ENCODE results near the gene IPCEF1.
A peak's percentile ranks its signal among the peaks of the same experiment; 100 is the strongest.
"Not testable (repeated sequence)": the region's sequence is repeated elsewhere in the genome, so short reads cannot be mapped to it uniquely, and the experiment has no call there.

The IPCEF1 gene

DNA sequence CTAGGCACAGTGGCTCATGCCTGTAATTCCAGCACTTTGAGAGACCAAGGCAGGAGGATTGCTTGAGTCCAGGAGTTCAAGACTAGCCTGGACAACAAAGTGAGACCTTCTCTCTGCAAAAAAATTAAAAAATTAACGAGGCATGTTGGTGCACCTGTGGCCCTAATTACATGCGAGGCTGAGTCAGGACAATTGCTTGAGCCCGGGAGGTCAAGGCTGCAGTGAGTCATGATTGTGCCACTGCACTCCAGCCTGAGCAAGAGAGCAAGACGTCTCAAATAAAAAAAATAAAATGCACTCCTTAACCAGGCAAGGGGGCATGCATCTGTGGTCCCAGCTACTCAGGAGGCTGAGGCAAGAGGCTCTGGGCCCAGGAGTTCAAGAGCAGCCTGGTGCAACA lies 53.0 kb downstream of the IPCEF1 start:
- H3K27ac Mint-ChIP-seq, DNase-seq, H3K36me3 Mint-ChIP-seq, H3K9me3 Mint-ChIP-seq, CTCF ChIA-PET, H3K27me3 Mint-ChIP-seq, H3K4me3 Mint-ChIP-seq: not testable (repeated sequence)
- H3K4me1 Mint-ChIP-seq, result peaks cover 13% of the 10 kb centered on the region

DNA sequence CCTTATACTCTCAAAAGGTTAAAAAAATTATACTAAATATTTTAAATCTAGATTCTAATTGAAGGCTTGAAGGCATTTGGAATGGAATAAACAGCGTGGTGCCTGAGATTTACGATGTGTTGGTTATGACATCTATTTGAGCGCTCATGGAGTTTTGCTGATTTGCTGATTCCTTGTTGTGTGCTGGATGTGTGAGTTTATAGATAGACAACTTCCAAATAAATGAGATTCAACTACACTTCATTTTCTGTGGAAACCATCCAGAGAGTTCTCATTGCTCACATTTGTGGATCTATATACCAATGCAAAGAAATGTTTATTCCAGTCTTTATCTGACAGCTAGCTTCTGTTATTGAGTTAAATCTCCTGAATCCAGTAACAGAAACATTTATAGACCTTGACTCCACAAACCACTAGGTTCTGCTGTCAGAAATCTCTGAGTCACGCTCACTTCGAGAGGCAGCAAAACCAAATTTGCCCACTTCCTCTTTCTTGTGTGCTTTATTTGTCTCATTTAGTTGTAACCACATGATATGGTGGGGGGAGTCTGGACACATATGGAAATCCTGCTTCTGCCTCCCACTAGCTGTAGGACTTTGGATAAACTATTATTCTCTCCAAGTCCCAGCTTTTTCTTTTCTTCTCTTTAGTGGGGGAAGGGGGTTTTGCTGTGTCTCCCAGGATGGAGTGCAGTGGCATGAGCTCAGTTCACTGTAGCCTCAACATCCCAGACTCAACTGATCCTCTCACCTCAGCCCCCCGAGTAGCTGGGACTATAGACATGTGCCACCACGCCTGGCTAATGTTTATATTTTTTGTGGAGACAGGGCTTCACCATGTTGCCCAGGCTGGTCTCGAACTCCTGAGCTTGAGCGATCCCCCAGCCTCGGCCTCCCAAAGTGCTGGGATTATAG lies 54.5 kb downstream of the IPCEF1 start:
- CTCF ChIA-PET, result interaction anchor here (0.9 to 1.3 kb wide), 4 partner anchors 25 to 147 kb away, joined by 3 read pairs; no protein-coding TSS in a partner anchor
- peaks cover 7% of the 10 kb centered on the region for H3K27me3 Mint-ChIP-seq
- no peaks in the 10 kb centered on the region for H3K36me3 Mint-ChIP-seq
- H3K9me3 Mint-ChIP-seq, result no peaks in the 10 kb centered on the region
- peak overlapping the region; percentile 33 for H3K27ac Mint-ChIP-seq
- H3K4me3 Mint-ChIP-seq, result no peak overlapping the region
- peaks cover 16% of the 10 kb centered on the region for H3K4me1 Mint-ChIP-seq
- peak; percentile 22 for DNase-seq

DNA sequence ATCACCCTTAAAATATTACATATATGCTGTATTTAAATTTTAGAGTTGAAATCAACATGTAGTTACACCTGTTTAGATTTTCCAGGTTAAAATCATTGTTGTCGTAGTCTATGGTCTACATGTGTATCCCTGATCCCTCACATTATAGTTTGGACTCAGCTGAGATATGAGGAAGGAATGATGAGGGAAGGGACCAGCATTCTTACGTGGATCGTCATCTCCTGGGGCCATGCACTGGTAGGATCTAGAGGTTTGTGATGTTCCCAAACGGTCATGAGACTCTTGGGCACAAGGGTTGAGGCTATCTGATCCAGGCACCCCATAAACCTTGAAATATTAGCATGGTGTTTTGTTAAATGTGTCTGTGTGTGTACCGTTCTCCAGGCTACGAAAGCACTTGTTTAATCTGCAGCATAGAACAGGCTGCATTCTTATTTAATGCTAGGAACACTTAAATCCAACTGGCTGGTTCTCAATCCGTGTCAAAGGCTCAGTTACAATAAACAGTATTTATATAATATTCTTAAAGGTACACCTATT lies 55.4 kb downstream of the IPCEF1 start:
- no peak overlapping the region for H3K4me3 Mint-ChIP-seq
- H3K36me3 Mint-ChIP-seq, result no peaks in the 10 kb centered on the region
- H3K4me1 Mint-ChIP-seq, result peaks cover 16% of the 10 kb centered on the region
- H3K9me3 Mint-ChIP-seq, result no peaks in the 10 kb centered on the region
- no peak overlapping the region for H3K27ac Mint-ChIP-seq
- DNase-seq, result no peak
- H3K27me3 Mint-ChIP-seq, result peaks cover 7% of the 10 kb centered on the region
- CTCF ChIA-PET, result interaction anchor here (1.2 kb wide), 1 partner anchor 144 kb away, joined by 3 read pairs; no protein-coding TSS in a partner anchor

DNA sequence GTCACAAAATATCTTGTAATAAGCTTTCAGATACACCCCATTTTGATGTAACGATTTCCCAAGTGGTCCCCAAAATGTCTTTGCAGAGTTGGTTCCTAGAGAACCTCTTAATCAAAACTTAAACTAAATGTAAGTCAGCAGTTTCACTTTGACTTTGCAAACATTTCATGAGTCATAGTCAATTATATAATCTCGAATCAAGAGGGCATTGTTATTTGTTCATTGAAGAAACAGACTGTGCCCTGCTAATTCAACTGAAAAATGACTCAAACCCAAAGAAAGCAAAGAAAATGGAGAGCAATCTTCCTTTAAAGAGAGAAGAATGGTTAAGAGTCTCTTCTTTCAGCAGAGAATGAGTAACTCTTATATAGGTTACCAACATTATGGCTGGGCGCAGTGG lies 58.3 kb downstream of the IPCEF1 start:
- Mint-ChIP-seq H3K36me3 (no peaks in the 10 kb centered on the region), H3K9me3 (no peaks in the 10 kb centered on the region), H3K27ac (no peak overlapping the region), H3K4me3 (no peak overlapping the region), H3K4me1 (peaks cover 16% of the 10 kb centered on the region), H3K27me3 (peaks cover 12% of the 10 kb centered on the region)
- CTCF ChIA-PET, result no interaction called here
- no peak for DNase-seq

DNA sequence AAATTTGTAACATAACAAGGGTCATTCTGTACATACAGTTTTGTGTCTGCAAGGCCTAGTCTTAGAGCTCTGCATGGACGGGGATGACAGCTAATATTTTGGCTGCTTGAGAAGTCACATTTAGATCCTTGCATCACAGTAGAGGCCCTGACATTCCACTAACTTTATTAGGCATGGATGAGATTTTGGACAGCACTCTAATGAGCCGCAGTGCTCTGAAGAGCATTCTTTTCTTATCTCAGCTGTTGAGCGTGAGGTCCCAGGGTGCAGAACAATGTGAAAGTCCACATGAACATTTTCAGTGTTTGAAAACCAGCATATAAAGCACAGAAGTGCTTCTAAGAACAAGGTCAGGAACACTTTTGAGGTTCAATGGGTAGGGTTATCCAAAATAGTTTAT lies 58.9 kb downstream of the IPCEF1 start:
- Mint-ChIP-seq H3K9me3 (no peaks in the 10 kb centered on the region), H3K27me3 (peaks cover 12% of the 10 kb centered on the region), H3K27ac (no peak overlapping the region), H3K4me3 (no peak overlapping the region), H3K4me1 (peaks cover 15% of the 10 kb centered on the region), H3K36me3 (no peaks in the 10 kb centered on the region)
- DNase-seq, result no peak
- CTCF ChIA-PET, result no interaction called here

DNA sequence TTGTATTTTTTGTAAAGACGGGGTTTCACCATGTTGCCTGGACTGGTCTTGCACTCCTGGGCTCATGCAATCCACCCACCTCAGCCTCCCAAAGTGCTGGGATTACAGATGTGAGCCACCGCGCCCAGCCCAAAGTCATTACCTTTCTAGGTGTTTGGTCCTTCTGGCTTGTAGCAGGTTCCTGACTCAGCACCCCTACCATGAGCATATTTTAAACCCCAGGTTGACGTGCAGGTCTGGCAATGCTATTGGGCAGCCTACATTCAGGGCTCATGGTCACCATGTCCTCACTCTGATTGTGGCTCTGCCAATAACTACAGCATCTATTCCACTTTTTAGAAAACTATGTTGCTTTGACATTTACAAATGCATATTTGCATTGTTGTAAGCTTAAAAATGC lies 59.4 kb downstream of the IPCEF1 start:
- Mint-ChIP-seq H3K4me3 (no peak overlapping the region), H3K36me3 (no peaks in the 10 kb centered on the region), H3K27me3 (peaks cover 12% of the 10 kb centered on the region), H3K9me3 (no peaks in the 10 kb centered on the region), H3K27ac (no peak overlapping the region), H3K4me1 (peaks cover 11% of the 10 kb centered on the region)
- no peak for DNase-seq
- CTCF ChIA-PET, result no interaction called here

DNA sequence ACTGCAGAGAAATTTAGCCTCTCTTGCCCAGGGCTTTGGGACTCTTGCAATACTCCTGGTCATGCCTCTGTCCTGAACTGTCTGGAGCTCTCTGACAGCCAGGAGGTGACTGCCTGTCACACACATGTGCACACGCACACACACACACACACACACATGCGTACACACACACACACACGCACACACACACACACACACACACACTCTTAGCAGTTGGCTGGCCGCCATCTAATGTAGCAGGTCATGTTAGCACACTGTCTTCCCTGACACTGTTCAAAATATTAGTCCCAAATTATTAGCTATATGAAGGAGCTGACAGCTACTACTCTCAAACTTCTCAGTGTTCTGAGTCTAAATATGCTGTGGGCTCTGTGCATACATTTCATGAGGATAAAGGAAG lies 60.9 kb downstream of the IPCEF1 start:
- no peaks in the 10 kb centered on the region for H3K36me3 Mint-ChIP-seq
- H3K27me3 Mint-ChIP-seq, result peaks cover 12% of the 10 kb centered on the region
- no peak for DNase-seq
- H3K4me1 Mint-ChIP-seq, result peaks cover 4% of the 10 kb centered on the region
- H3K4me3 Mint-ChIP-seq, result no peak overlapping the region
- H3K9me3 Mint-ChIP-seq, result no peaks in the 10 kb centered on the region
- no peak overlapping the region for H3K27ac Mint-ChIP-seq
- CTCF ChIA-PET, result no interaction called here

DNA sequence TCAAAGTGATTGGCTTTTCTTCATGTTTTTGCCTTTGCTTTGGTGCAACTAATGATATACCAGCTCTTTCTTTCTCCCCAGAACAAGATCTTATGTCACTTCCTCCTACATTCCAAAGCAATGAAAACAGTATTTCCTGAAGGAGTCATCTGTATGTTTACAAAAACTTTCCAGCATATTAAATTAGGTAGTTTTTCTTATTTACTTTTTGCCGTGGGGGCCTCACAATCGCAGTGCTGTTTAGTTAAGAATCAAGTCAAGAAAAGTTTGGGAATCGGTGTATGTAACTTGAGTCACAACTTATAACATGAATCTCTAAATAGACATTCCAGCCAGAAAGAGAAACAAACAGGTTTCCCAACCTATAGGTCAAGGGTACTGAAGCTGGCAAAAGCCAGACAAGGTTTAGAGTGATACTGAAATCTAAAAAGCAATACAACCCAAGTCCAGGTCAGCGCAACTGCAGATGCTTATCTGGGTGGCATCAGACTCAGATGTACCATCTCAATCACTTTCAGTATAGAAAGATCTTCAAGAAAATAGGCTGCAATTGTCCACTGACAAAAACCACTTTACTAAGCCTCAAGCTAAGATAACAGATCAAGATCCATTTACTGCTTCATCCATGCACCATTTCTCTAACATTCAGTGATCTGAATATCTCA lies 63.6 kb downstream of the IPCEF1 start:
- Mint-ChIP-seq H3K4me1 (peaks cover 4% of the 10 kb centered on the region), H3K4me3 (no peak overlapping the region), H3K27ac (no peak overlapping the region), H3K36me3 (no peaks in the 10 kb centered on the region), H3K9me3 (no peaks in the 10 kb centered on the region), H3K27me3 (peaks cover 5% of the 10 kb centered on the region)
- CTCF ChIA-PET, result interaction anchor here (1.6 kb wide), 1 partner anchor 25 kb away, joined by 4 read pairs; no protein-coding TSS in a partner anchor
- DNase-seq, result no peak

DNA sequence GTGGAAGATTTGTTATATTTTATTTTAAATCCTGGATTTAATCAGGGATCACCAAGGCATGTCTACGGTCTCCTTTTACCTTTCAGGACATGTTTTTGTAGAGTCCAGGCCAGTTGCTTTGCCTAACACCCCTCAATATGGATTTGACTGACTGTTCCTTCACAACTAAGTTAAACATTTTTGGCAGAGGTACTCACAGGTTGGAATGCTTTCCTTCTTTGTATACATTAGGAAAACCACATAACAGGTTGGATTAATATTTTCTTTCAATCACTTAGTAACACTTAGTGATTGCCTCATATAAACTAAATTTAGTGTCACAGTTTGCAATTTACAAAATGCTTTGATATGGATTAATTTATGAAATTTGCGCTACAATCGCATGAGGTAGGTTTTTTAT lies 64.5 kb downstream of the IPCEF1 start:
- Mint-ChIP-seq H3K27ac (no peak overlapping the region), H3K27me3 (peaks cover 5% of the 10 kb centered on the region), H3K36me3 (no peaks in the 10 kb centered on the region), H3K4me3 (no peak overlapping the region), H3K9me3 (no peaks in the 10 kb centered on the region), H3K4me1 (no peaks in the 10 kb centered on the region)
- no peak for DNase-seq
- CTCF ChIA-PET, result interaction anchor here (1.6 kb wide), 1 partner anchor 24 kb away, joined by 4 read pairs; no protein-coding TSS in a partner anchor

DNA sequence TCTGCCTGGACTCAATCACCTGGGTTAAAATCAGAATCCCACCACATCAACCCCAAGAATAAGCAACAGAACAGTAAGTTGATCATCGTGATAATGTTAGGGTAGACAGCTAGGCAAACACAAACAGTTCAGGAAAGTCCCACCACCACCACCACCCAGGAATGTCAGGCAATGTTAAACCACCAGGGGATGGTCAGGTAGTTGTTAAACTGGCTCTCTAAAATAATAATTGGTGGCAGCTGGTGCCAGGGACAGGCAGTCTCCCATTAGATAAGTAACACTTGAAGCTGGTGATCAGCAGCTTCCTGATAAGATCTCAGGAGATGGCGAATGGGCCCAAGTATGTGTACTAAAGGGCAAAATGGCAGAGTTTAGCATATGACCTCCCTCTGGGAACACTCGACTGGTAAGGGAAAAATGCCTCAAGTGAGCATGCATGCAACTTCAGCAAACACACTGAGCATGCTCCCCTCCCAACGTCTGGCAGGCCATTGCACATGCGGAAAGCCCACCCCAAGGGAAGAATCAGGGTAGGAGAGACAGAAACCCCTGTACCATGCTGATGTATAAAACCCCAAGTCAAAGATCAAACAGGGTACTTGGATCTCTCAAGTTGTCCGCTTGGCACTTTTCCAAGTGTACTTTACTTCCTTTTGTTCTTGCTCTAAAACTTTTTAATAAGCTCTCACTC lies 66.6 kb downstream of the IPCEF1 start:
- no peaks in the 10 kb centered on the region for H3K4me1 Mint-ChIP-seq
- H3K9me3 Mint-ChIP-seq, result no peaks in the 10 kb centered on the region
- H3K27me3 Mint-ChIP-seq, result no peaks in the 10 kb centered on the region
- DNase-seq, result no peak
- CTCF ChIA-PET, result interaction anchor here (1.5 kb wide), 1 partner anchor 13 kb away, joined by 4 read pairs; no protein-coding TSS in a partner anchor
- no peak overlapping the region for H3K4me3 Mint-ChIP-seq
- no peaks in the 10 kb centered on the region for H3K36me3 Mint-ChIP-seq
- no peak overlapping the region for H3K27ac Mint-ChIP-seq

DNA sequence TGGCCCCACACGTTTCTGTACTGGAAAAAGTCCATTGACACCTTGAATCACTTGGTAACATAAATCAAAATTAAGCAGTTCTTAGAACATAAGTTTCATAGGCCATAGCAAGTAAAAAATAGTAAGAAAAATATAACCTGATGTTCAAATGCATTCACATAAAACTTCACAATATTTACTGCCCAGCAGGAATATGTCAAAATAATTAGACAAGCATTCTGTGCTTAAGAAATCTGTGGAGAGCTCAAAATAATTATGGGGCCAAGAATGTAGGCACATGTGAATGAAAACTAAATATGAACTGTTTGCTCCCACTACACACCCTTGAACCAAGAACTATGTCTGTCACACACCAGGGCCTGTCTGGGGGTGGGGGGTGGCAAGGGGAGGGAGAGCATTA lies 70.8 kb downstream of the IPCEF1 start:
- Mint-ChIP-seq H3K36me3 (no peaks in the 10 kb centered on the region), H3K4me1 (no peaks in the 10 kb centered on the region), H3K27me3 (peaks cover 4% of the 10 kb centered on the region), H3K9me3 (no peaks in the 10 kb centered on the region), H3K27ac (no peak overlapping the region), H3K4me3 (no peak overlapping the region)
- no peak for DNase-seq
- CTCF ChIA-PET, result no interaction called here

DNA sequence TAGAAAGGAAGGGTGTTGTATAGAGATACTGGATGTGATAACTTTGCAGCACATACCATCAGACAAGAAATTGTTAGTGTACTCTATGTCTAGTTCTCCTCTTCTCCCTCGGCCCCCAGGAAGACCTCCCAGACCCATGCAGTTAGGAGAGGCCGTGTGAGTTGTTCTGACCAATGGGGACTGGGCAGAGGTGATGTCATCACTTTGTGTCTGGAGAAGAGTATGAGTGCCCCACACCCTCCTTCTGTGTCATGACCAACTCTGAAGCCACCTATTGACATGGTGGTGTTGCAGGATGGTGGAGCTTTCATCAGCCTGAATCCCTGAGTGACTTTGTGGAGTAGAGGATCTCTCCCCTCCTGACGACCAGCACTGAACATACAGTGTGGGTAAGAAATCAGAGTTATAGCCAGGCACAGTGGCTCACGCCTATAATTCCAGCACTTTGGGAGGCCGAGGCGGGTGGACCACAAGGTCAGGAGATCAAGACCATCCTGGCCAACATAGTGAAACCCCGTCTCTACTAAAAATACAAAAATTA lies 72.2 kb downstream of the IPCEF1 start:
- DNase-seq, result no peak
- no peak overlapping the region for H3K27ac Mint-ChIP-seq
- H3K36me3 Mint-ChIP-seq, result no peaks in the 10 kb centered on the region
- peaks cover 4% of the 10 kb centered on the region for H3K27me3 Mint-ChIP-seq
- no peaks in the 10 kb centered on the region for H3K9me3 Mint-ChIP-seq
- no peak overlapping the region for H3K4me3 Mint-ChIP-seq
- CTCF ChIA-PET, result no interaction called here
- no peaks in the 10 kb centered on the region for H3K4me1 Mint-ChIP-seq

DNA sequence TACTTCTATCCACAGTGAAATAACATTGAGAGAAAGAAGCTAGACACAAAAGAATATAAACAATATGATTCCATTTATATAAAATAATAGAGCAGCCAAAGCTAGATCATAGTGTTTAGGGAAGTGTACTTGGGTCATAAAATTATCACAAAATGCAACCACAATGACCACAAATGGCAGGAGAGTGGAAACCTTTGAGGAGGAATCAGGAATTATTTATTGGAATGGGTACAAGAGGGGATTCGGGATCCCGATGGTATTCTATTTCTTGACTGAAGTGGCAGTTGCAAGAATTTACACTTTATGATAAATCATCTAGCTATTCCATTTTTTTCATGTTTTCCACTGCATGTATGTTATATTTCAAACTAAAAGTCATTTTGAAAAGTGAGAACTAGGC lies 76.1 kb downstream of the IPCEF1 start:
- no peaks in the 10 kb centered on the region for H3K36me3 Mint-ChIP-seq

DNA sequence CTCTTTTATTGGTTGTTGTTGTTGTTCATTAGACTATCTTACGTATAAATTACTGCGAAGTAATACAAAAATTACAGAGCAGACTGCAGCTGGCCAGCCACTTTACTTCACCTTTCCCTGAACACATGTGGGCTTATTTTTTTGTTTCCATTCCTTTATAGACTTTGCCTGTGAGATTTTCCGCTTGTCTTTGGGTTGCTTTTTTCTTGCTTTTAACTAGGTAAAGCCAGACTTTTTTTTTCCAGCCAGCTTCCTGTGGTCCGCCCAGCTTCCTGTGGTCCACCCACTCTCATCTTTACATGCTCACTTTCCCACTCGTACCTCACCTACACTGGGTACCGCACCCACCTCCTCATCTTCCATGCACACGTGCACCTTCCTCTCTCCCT lies 79.0 kb downstream of the IPCEF1 start:
- CTCF ChIA-PET, result interaction anchor here (0.6 to 7.4 kb wide), 20 partner anchors 9 to 131 kb away, joined by 3 to 106 read pairs (median 4); no protein-coding TSS in a partner anchor
- H3K36me3 Mint-ChIP-seq, result peaks cover 2% of the 10 kb centered on the region
- H3K4me1 Mint-ChIP-seq, result peaks cover 26% of the 10 kb centered on the region
- peak overlapping the region; percentile 36 for H3K4me3 Mint-ChIP-seq
- no peaks in the 10 kb centered on the region for H3K9me3 Mint-ChIP-seq
- no peak for DNase-seq
- no peak overlapping the region for H3K27ac Mint-ChIP-seq
- peaks cover 14% of the 10 kb centered on the region for H3K27me3 Mint-ChIP-seq

More for the DNA sequence above, 76.1 kb downstream of the IPCEF1 start:
- Mint-ChIP-seq H3K27ac (no peak overlapping the region), H3K27me3 (peaks cover 12% of the 10 kb centered on the region), H3K4me1 (peaks cover 23% of the 10 kb centered on the region), H3K4me3 (no peak overlapping the region), H3K9me3 (no peaks in the 10 kb centered on the region)
- CTCF ChIA-PET, result interaction anchor here (1.1 to 2.2 kb wide), 2 partner anchors 124 to 127 kb away, joined by 5 to 11 read pairs; no protein-coding TSS in a partner anchor
- DNase-seq, result no peak
